HG02852 (cell line): ENCODE results near the gene ABHD15.

ENCODE experiments used
- ATAC-seq: cut with Tn5 transposase; IDR thresholded peaks from one replicate; pipeline ENCODE4 v1.9.1; 2021; ENCODE audit warnings: mild to moderate bottlenecking, moderate library complexity; ENCODE audit not compliant: unreplicated experiment

ABHD15 gene

DNA sequence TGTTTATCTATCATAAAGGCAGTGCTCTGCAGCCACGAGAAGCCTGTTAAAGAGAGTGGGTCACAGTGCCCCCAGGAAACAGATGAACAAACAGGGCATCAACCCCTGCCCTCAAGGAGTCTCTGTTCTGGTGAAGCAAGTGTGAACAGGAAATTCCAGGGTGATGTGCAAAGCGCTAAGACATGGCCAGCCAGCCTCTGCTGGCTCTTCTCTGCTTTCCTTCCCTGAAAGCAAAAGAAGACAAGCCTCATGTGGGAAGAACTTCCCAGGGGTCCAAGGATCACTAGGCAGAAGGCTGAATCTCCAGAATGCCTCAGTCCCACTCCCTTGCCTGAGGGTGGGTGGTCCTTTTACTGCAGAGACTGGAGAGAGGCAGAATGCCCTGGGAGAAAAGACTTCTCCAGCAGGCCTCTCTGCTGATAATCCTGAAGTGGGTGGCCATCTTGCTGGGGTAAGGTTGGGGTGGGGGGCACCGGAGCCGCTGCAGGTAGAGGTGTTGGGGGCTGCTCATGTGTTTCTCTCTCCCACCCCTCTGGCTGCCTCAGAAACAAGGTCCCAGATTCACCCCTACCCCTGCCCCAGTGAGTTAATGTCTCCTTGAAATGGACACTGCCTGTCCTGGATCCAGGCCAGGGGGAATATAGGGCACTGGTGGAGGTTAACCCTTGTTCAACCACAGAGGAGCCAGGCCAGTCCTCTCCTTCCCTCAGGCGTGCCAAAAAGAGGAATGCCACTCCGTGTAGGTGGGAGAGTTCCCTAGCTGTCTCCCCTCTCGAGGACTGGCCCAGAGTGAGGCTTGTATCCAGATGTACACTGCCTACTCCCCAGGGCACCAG lies 28.5 kb upstream of the ABHD15 start:
- no peak for ATAC-seq

DNA sequence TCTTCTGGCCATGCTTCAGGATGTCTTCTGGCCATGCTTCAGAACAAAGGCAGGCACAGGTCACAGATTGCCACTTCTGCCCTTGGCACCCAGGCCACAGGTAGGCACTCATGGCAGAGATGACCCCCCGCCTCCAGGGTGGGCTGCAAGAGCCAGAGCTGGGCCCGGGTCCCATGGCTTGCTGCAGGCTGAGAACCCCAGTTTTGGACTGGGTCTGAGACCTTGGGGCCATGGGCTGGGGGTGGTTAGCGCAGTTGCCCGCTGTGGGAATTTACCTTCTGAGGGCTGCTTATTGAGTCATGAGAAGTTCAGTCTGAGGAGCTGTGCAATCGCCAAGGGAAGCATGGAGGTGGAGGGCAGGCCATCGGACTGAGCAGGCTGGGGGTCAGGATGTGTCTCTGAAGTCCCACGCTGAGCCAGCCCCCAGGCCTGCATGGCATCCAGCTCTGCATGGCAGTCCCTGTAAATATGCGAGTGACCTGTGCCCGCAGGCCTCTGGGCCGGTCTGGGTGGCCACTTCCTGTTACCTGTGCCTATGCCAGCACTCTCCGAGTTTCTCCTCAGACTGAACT lies 27.8 kb upstream of the ABHD15 start:
- no peak for ATAC-seq

DNA sequence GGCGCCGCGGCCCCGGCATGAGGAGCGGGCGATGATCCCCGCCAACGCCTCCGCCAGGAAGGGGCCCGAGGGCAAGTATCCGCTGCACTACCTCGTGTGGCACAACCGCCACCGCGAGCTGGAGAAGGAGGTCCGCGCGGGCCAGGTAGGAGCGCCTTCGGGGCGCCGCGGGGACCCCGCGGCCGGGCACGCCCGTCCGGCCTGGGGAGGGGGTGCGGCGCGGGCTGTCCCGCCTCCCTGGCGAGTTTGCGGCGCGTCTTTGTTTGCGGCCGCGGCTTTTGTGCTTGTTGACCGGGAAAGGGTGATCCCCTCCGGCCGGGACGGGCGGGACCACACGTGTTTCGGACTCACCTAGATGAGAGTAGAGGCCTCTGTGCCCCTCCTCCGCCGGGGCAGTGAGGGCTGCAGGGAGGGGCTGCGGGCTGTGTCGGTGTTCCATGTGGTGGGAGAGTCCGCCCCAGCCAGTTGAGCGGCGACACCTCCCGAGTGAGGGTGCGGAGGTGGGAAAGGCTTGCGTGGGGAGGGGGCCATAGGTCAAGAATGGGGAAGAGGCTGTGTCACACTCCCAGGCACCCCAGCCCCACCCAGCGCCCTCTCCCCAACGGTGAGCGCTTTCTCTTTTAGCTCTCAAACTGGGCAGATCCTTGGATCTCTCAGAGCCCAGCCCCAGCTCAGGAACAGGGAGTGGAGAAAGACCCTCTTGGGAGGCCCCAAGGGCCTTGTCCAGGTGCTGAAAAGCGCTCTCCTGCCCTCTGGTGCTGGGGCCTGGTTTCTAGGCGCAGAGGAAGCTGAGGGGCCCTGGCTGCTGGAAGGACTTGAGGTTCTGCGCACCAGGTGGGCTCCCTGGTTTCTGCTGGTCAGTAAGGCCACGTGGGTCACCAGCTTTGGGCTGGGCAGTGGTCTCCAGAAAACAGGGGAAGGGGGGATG lies 27.0 kb upstream of the ABHD15 start:
- no peak for ATAC-seq

DNA sequence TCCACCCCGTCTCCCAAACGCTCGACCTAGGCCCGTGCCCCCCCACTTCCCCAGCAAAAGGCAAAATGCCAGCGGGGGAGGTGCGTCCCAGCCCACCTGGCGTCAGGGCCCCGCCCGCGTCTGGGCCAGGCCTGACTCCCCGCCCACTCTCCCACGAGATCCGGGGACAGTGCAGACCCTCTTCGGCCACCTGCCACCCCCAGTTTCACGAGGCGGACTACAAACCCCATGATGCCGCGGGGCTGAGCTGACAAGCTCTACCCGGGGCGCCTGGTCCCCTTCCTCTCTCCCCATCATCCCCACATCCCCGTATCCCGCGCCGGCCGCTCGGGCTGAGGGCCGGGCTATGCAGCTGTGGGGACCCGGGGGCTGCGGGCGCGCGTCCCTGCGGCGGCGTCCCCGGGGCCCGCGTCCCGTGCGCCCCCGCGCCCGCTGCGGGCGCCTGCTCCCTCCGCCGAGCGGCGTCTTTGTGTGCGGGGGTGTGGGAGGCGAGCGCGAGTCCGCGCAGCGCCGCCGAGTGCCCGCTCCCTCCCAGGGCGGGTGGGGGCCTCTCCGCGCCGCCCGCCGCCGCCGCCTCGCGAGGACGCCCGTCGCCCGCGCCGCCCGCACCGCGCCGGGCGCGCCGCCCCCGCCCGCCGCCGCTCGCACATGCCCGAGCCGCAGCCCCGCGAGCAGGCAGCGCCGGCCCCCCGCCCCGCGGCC lies 26.2 kb upstream of the ABHD15 start, which contains the start of gene ANKRD13B:
Gene ANKRD13B, plus strand, starts transcription at position 283 of the 702 bp plus-strand sequence. CDS start 490 bp downstream, outside the sequence.
- no peak for ATAC-seq

DNA sequence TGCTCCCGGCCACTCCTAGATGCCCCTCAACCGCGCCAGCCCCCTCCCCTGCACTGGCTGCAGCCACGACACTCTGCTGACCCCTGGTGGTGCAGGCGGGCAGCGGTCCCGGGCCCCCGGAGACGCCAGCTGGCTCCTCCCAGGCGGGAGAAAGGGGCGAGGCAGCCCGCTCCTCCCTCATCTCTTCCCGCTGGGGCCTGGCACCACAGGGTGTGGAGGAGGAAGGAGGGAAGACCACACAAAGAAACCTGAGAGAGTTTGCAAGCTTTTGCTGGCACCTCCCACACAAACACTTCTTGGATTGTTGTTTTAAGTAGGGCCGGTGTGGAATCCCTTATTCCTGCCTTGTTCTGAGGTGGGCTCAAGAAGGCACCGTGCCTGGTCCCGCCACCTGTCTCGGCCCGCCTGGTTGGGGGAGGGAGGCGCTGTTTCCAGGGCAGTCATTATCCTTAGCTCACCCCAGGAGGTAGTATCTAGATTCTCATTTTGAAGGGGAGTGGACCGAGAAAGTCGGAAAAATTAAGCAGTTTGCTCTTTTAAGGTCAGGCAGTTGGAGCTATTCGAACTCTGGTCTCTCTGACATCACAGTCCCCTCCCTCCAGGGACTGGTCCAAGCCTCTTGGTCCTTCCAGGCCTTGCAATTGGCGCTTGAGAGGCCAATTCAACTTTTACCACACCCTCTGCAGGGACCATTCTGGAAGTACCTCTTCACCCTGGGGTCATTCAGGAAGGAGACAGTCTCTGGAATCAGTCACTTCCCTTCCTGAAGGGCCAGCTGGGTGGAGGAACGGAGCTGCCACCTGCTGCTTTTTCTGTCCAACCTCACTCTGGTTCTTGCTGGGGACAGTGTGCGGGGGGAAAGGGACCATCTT lies 25.1 kb upstream of the ABHD15 start:
- ATAC-seq = peak; percentile 29

- ATAC-seq = no peak
These were observed 24.4 kb upstream of the ABHD15 start for GRCh38 chr17:29591146-29591736.

DNA sequence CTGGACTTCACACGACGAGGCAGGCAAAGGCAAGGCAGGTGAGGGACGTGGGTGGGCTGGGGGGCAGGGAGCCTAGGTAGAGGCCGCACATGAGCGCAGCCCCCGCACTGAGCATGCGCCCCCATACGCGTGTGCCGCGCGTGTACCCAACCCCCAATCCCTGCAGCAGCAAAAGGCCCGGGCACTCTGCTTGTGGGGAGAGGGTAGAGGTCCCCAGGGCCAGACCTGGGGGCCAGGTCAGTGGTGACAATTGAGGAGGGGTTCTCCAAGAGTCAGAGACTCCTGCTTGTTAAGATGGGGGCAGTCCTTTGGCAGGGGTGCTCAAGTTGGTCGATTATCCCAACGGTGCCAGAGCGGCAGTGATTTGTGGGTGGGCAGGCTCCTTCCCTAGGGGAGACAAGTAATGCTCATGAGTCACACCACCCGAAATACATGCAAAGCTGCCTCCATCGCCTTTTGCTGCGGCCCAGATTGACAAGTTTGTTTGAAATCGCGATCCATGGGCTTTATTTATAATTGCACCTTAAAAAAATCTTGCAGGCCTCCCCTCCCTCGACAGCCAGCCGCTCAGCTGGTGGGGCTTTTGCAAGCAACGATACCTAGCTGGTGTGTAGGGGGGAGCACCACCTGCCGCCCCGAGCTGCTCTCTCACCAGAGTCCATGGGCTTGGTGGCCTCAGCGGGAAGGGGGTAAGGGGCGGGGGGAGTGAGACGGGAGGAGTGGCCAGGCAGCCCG lies 23.7 kb upstream of the ABHD15 start:
- no peak for ATAC-seq

DNA sequence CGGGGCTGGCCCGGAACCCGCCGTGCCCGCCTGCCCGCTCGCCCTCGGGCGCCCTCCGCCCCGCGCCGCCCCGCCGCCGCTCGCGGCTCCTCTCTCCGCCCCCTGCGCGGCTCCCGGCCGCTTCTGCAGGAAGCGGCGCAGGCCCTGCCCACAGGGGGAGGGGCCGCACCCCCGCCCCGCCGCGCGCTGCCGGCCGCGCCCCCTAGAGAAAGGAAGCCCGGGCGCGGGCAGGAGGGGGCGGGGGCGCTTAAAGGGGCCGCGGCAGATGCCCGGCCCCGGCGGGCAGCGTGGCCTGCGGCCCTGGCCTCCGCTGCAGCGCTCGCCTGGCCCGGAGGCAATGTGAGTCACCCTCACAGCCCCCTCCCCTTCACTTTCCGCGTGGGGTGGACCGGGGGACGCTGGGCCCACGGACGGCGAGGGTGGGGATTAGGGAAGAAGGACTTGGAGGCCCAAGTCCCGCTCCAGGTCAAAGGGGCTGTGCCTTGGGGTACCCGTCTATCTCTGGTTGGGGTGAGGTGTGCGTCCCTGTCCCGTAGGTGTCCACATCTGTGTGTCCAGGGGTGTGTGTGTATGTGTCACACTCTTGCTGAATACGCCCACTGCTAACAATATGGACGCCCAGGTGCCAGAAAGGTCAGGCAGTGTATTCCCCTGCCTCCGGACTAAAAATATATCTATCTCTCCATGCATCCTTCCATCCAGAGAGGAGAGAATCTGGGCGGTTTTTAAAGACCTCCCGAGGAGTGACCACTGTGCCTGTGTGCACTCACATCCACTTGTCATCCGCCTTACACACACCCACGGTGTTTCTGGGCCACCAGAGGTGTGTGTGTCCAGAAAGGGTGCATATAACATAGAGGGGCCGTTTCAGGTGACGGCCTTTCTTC lies 22.9 kb upstream of the ABHD15 start, which contains the start of gene GIT1:
Gene GIT1, minus strand, starts transcription at position 125 of the 887 bp plus-strand sequence. CDS start 270 bp downstream, outside the sequence.
- peak; percentile 51 for ATAC-seq

- ATAC-seq = peak; percentile 20
These were observed 21.9 kb upstream of the ABHD15 start for GRCh38 chr17:29588562-29589411.

GRCh38 chr17:29588017-29588561 lies 21.3 kb upstream of the ABHD15 start:
- ATAC-seq = no peak

- ATAC-seq = no peak
These were observed 20.8 kb upstream of the ABHD15 start for GRCh38 chr17:29587591-29587990.

GRCh38 chr17:29586676-29587469 lies 20.0 kb upstream of the ABHD15 start:
- no peak for ATAC-seq

GRCh38 chr17:29585080-29585751 lies 18.4 kb upstream of the ABHD15 start:
- ATAC-seq = no peak

DNA sequence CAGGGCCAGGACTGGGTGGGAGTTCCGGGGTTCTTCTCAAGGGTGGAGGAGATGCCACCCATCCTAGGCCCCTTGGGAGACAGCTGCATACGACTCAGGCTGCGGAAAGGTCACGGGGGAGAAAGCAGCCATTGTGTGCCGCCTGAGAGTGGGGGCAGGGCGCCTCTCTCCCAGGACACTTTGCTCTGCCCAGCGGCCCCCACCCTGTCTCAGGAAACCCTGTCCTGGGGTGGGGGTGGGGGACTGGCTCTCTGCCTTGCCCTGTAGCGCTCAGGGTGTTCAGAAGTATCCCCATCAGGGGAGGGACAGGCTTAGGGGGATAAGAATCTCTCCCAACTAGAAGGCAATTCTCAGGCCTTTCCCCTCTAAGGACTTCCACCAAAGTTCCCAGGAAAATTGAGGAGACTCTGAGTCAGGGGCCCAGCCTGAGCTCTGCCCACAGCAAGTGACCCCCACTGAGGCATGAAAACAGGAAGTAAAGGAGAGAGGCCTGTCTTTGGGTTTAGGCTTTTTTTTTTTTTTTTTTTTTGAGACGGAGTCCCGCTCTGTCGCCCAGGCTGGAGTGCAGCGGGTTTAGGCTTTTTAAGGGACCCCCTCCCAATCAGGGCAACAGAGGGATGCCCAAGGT lies 17.7 kb upstream of the ABHD15 start:
- ATAC-seq = no peak
